CD1c-positive myeloid dendritic cell (primary cell): Measurements from ENCODE around the gene ADAMTS8.

ENCODE experiments used
- DNase-seq: peaks from one replicate; pipeline ENCODE4 v3.0.0-alpha.2; 2016; ENCODE audit errors: extremely low spot score

ADAMTS8 gene

DNA sequence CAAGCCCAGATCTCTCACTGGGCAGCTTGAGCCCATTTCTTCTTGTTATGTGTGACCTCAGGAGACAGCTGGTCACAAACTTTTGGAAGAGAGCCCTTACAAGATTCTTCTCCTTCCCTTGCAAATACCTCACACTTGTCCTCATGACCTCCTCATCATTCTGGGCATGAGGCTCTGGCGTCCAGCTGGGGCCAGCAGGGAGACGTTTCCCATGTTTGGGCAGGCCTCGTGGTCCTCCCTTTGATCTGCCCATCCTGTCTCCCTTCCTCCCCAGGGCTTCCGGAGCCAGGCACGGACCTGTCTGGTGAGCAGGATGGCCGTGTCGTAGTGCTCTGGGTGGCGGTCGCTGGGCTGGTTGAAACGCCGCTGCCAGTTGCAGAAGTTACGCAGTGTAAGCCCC lies 9.7 kb downstream of the ADAMTS8 start:
- no peak for DNase-seq

DNA sequence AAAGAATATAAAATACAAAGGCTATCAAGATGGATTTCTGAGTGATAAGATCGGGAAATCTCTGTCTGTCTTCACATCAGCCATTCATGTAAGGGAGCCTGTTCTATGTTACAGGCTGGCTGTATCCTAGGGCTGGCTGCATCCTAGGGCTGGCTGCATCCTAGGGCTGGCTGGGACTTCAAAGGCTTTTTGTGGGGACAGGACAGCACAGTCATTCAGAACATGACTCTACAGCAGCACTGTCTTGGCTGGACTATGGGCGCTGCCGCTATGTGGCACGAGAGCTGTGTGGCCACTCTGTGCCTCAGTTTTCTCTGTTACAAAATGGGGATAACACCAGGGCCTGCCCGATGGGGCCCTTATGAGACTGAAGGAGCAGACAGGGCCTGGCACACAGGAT lies 10.2 kb downstream of the ADAMTS8 start:
- DNase-seq: no peak

GRCh38 chr11:130416906-130417305 lies 11.5 kb downstream of the ADAMTS8 start:
- DNase-seq: no peak

- no peak for DNase-seq
Observed at GRCh38 chr11:130416530-130416882, 11.9 kb downstream of the ADAMTS8 start.

GRCh38 chr11:130415731-130416529 lies 12.5 kb downstream of the ADAMTS8 start:
- no peak for DNase-seq

- no peak for DNase-seq
Observed at GRCh38 chr11:130414107-130415080, 14.0 kb downstream of the ADAMTS8 start.

- no peak for DNase-seq
Observed at GRCh38 chr11:130413405-130414106, 14.9 kb downstream of the ADAMTS8 start.

- no peak for DNase-seq
Observed at GRCh38 chr11:130411223-130411622, 17.2 kb downstream of the ADAMTS8 start.

DNA sequence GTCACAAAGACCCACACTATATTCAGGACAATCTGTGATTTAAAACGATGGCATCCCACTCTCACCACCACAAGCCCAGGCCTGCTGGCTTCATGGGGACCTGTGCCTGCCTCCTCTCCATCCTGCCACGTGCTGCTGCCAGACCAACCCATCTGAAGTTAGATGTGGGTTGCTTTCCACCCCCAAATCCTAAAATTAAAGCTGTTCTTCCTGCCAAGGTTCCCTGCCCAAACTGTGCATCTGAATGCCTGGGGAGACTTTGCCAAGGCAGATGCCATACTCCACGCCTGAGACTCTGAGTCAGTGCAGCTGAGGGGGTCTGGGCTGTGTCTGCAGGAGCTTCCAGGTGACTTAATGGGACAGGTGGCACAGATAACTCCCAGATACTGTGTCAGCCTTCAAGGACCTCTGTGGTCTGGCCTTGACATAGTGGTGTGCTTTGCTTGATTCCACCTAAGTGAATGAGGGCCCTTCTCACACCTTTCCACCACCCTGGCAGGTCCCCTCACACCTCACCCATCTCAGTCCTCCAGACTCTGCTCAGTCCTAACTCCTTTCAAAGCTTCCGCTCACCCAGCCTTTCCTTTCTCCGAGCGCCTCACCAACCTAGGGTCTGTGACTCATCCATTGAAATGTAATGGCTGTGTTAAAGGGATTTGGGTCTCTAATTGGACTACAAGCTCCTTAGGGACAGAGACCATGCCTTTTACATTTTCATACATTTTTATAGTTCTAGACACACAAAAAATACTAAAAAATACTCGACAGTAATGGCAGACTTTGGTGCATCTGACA lies 18.6 kb downstream of the ADAMTS8 start:
- DNase-seq: no peak

- no peak for DNase-seq
Observed at GRCh38 chr11:130408901-130409300, 19.5 kb downstream of the ADAMTS8 start.

- DNase-seq: no peak
Observed at GRCh38 chr11:130408401-130408890, 20.0 kb downstream of the ADAMTS8 start.

GRCh38 chr11:130407978-130408377 lies 20.4 kb downstream of the ADAMTS8 start:
- DNase-seq: no peak

DNA sequence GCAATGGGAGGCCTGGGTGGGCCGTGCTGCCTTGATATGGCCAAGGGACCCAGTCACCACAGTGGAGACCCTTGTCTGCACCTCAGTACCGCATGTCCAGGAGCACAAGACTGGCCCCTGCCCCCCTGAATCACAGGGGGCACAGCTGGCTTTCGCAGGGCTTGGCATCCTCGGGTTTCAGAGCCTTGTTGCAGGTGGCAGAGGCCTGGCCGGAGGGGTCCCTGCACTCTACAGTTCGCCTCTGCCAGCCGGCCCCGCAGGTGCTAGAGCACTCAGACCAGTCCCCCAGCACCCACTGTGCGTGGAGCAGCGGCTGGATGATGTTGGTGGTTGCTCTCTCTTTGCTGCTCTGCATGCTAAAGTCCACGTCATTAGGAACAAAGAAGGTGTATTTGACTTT lies 23.0 kb downstream of the ADAMTS8 start:
- DNase-seq: no peak

DNA sequence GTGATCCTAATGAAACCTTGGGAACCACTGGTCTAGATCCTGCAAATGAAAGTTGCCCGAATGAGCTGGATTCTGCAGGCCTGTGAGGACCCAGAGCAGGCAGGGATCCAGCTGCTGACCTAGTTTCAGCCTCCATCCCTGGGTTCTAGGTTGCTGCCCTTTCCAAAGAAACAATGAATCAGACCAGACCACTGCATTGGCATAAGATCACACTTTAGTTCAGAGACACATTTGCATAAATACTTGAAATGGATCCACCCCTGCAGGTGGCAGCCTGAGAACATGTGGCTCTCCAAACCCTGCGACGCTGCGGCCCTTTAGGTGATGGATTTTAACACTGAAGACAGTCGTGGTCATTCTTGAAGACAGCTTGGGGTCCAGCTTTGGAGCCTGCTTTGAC lies 23.7 kb downstream of the ADAMTS8 start:
- no peak for DNase-seq

- no peak for DNase-seq
Observed at GRCh38 chr11:130403967-130404366, 24.4 kb downstream of the ADAMTS8 start.

- peak; percentile 41 for DNase-seq
Observed at GRCh38 chr11:130403271-130403804, 25.1 kb downstream of the ADAMTS8 start.

GRCh38 chr11:130402570-130402969 lies 25.8 kb downstream of the ADAMTS8 start:
- DNase-seq: peak; percentile 32

DNA sequence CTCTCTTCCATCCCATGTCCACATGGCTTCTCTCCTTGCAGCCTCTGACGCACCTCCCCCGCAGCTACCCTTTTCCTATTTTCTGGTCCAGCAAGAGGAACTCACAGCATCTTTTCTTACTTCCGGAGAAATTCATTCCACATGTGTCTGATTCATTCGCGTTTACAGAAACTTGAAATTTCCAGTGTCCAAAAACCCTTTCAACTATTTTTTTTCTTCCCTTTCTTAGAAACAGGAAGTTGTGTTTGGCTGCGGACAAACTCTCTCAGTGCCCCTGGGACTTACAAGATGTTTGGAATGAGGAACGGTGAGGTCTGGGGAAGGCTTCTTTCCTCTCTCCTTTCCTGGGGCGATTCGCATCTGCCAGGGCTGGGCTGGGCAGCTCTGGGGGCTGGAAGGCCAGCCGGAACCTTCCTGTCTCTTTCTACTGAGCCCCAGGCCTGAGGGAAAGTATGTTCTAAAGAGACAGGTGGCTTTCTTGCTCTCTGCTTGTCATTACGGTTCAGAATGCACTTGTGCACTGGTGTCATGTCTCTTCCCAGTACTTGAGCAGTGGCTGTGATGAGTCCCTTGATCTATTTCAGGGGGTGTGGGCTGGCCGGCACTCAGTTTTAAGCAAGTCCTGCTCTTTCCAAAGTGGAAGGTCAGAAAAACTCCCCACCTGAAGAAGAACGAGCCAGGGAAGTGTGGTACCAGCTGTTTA lies 27.5 kb downstream of the ADAMTS8 start:
- peak; percentile 65 for DNase-seq

DNA sequence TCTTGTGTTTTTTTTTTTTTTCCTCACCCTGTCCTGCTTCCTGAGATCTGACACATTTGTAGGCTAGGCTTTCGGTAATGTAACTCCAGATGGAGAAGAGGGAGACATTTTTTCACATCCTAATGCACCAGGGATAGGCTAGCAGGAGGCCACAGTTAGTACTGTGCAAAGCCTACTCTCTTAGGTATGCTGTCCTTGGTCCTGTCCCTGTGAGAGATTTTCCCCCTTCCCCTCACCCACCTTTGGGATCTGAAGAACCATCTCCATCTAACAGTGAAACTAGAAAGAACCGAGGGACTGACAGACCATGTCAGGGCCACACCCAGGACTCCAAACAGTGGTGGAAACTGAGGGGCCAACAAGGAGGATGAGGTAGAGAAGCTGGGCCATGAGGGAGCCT lies 29.2 kb downstream of the ADAMTS8 start:
- no peak for DNase-seq

GRCh38 chr11:130397780-130398179 lies 30.6 kb downstream of the ADAMTS8 start:
- DNase-seq: peak; percentile 11
